ENCODE measurements around the gene PHTF1.
"Not testable (repeated sequence)": the region's sequence is repeated elsewhere in the genome, so short reads cannot be mapped to it uniquely, and the experiment has no call there.

Gene PHTF1

DNA sequence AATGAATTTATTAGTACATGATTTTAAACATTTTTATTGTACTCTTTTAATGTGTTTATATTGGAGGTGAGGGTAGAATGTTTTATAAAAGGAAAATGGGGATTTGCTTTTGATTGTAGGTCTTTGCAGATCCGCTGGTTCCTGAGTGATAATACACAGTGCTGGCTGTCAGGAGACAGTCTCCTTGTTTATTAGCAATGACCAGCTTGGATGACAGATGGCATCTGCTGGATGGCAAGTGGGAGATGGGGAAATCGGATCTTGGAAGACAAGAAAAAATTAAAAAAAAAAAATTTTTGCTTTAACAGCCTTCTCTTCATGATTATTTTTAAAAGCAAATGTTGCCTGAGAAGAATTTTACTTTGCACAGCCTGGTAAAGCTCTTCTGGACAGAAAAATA lies 4.4 kb upstream of the PHTF1 start:
- TF ChIP-seq, protein P1, sequence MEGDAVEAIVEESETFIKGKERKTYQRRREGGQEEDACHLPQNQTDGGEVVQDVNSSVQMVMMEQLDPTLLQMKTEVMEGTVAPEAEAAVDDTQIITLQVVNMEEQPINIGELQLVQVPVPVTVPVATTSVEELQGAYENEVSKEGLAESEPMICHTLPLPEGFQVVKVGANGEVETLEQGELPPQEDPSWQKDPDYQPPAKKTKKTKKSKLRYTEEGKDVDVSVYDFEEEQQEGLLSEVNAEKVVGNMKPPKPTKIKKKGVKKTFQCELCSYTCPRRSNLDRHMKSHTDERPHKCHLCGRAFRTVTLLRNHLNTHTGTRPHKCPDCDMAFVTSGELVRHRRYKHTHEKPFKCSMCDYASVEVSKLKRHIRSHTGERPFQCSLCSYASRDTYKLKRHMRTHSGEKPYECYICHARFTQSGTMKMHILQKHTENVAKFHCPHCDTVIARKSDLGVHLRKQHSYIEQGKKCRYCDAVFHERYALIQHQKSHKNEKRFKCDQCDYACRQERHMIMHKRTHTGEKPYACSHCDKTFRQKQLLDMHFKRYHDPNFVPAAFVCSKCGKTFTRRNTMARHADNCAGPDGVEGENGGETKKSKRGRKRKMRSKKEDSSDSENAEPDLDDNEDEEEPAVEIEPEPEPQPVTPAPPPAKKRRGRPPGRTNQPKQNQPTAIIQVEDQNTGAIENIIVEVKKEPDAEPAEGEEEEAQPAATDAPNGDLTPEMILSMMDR (IDR thresholded peaks at IDR 0.05; ENCODE audit: control insufficient read depth, insufficient read depth, low read depth, low read length, missing control alignments), result no peak
- H3K4me3 ChIP-seq (ENCODE audit: control insufficient read depth, low read depth, low read length), result no peak overlapping the region
- no peak for DNase-seq (ENCODE audit: low read depth)

DNA sequence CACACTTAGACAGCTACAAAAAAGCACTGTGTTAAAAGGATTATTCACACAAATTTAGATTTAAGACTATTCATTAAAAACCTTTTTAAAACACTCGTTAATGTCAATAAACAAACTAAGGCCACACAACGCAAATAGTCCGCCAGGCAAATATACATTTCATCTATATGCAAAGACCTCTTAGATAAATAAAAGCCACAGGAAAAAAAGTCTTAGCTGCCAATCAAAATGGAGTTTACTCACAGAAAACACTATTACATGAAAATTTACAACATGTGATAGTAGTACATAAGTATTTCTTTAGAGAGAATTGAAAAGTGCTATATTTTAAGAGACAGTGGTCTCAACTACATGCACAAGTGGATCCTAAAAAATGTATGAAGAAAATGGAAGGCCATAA lies 2.7 kb upstream of the PHTF1 start:
- no peak for DNase-seq (ENCODE audit: low read depth)
- no peak overlapping the region for H3K4me3 ChIP-seq (ENCODE audit: control insufficient read depth, low read depth, low read length)
- TF ChIP-seq, protein P1 (IDR thresholded peaks at IDR 0.05; ENCODE audit: control insufficient read depth, insufficient read depth, low read depth, low read length, missing control alignments), result no peak

DNA sequence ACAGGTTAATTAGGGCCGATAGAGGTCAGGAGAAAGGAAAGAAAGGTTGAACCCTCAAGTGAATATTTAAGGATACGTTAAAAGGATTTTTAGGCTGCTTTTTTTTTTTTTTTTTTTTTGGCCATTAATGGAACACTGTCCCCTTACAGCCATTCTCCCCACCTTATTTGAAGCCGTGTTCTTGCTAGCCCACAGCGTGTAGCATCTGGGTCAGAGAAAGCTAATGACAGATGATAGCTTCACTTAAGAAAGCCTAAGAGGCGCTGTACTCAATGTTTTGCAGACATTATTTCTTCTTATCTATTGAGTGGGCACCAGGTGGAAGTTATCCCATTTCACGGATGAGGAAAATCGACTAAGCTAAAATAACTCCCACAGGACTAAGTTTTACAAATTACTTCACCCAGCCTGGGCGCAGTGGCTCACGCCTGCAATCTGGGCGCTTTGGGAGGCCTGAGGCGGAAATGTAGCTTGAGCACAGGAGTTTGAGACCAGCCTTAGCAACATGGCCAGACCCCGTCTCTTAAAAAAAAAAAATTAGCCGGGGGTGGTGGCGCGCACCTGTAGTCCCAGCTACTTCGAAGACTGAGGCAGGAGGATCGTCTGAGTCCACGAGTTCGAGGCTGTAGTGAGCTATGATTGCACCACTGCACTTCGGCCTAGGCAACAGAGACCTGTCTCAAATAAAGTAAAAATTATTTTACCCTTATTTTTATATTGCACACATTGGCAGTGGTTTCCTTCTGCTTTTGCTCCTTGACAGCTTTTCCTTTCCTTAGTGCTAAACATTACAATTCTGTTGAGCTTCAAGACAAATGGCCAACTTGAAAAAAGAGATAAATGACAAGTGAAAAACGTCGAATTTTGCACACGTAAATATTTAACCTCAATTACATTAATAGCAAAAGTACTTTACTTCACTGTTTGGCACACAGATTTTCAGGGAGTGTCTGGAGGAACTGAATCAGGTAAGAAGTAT lies 1.1 kb upstream of the PHTF1 start:
- no peak for DNase-seq (ENCODE audit: low read depth)
- TF ChIP-seq, protein P1 (IDR thresholded peaks at IDR 0.05; ENCODE audit: control insufficient read depth, insufficient read depth, low read depth, low read length, missing control alignments), result no peak

DNA sequence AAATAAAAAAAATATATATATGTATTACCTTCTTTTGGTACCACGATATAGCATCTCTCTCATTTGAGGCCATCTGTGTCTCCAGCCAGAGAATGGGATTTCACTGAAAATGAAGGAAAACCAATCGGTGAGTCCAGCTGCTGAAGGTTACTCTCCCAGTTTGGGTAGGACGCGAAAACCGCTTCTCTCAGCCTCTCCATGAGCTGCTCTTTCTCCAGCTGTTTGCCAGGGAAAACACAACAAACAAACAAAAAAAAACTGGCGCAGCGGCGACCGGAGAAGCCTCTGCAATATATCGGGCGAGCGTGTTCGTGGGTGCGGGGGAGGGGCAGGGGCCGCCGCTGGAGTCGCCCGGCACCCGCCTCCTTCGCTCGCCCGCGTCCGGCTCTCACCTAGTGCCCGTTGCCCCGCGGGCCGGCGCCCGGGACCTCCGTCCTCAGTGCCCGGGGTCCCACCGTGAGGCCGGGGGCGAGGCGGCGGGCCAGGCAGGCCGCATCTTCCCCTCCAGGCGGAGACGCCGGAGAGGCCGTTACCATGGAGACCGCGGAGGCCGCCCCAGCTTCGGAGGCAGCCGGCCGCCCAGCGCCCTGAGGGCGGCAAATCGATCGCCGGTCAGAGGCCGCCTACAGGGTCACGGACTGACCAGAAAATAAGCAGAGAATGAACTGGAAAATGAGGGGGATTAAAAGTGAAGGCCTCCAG lies 504 bp downstream of the PHTF1 start:
- DNase-seq (ENCODE audit: low read depth), result no peak
- TF ChIP-seq, protein P1 (IDR thresholded peaks at IDR 0.05; ENCODE audit: control insufficient read depth, insufficient read depth, low read depth, low read length, missing control alignments), result no peak
- peak overlapping the region; percentile 69 for H3K4me3 ChIP-seq (ENCODE audit: control insufficient read depth, low read depth, low read length)

More for the DNA sequence above, 1.1 kb upstream of the PHTF1 start:
- peak overlapping the region; percentile 69 for H3K4me3 ChIP-seq (ENCODE audit: control insufficient read depth, low read depth, low read length)

DNA sequence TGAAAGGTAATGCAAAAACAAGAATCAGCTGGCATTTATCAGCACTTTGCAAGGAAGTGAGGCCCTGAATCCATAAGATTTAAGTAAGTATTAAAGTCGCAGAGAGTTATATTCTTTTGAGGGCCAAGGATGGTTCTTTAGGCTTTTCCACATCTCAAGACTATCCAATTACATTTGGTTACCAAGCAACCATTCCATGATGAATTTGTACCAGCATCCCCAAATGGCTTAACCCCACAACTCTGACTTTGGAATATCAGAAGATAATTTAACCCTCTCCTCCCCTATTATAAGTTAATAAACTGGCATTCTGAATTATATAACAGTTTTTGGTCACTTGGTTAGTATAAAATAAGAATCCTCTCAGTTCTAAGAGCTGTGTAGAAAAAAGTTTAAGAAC lies 2.8 kb downstream of the PHTF1 start:
- TF ChIP-seq, protein P1 (IDR thresholded peaks at IDR 0.05; ENCODE audit: control insufficient read depth, insufficient read depth, low read depth, low read length, missing control alignments), result no peak
- H3K4me3 ChIP-seq (ENCODE audit: control insufficient read depth, low read depth, low read length), result no peak overlapping the region
- DNase-seq (ENCODE audit: low read depth), result no peak

DNA sequence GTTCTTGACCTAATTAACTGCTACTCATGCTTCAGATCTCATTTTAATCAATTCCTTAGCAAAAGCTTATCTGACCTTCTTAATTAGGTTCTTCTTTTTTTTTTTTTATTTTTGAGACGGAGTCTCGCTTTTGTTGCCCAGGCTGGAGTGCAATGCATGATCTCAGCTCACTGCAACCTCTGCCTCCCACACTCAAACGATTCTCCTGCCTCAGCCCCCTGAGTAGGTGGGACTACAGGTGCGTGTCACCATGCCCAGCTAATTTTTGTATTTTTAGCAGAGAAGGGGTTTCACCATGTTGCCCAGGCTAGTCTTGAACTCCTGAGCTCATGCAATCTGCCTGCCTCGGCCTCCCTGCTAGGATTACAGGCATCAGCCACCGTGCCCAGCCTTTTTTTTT lies 6.0 kb downstream of the PHTF1 start:
- not testable (repeated sequence) for H3K4me3 ChIP-seq (ENCODE audit: control insufficient read depth, low read depth, low read length); DNase-seq (ENCODE audit: low read depth)

DNA sequence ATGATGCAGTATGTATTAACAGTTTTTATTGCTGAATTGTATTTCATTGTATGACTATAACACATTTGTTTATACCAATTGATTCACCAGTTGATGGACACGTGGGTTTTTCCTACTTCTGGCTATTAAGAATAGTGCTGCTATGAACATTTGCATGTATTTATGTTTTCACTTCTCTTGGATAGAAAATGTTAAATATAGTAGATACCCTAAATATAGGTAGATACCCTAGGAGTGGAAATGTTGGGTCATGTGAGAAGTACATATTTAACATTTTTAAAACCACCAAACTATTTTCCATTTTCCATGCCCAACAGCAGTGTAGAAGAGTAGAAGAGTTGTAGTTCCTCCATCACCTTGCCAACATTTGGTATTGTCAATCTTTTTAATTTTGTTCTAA lies 7.8 kb downstream of the PHTF1 start:
- no peak for DNase-seq (ENCODE audit: low read depth)
- H3K4me3 ChIP-seq (ENCODE audit: control insufficient read depth, low read depth, low read length), result no peak overlapping the region
- TF ChIP-seq, protein P1 (IDR thresholded peaks at IDR 0.05; ENCODE audit: control insufficient read depth, insufficient read depth, low read depth, low read length, missing control alignments), result no peak
